DOHH2 (cell line): ENCODE results near the gene LCN9.
A peak's percentile ranks its signal among the peaks of the same experiment; 100 is the strongest.

Source experiments
- EZH2phosphoT487 ChIP-seq: fragments of 200-600 bp; sonication (generic); IDR thresholded peaks from 2 replicates; pipeline ENCODE4 v1.6.1; 2017; ENCODE audit warnings: borderline replicate concordance, mild to moderate bottlenecking, antibody characterized with exemption, low read length, moderate library complexity, mixed read lengths
- TF ChIP-seq, protein P1 (sequence below): fragments of 200-600 bp; sonication (generic); IDR thresholded peaks from one replicate; pipeline ENCODE4 v1.5.1; 2014; ENCODE audit warnings: antibody characterized with exemption, mild to moderate bottlenecking, low read depth, low read length; ENCODE audit not compliant: poor library complexity, severe bottlenecking

DNA sequence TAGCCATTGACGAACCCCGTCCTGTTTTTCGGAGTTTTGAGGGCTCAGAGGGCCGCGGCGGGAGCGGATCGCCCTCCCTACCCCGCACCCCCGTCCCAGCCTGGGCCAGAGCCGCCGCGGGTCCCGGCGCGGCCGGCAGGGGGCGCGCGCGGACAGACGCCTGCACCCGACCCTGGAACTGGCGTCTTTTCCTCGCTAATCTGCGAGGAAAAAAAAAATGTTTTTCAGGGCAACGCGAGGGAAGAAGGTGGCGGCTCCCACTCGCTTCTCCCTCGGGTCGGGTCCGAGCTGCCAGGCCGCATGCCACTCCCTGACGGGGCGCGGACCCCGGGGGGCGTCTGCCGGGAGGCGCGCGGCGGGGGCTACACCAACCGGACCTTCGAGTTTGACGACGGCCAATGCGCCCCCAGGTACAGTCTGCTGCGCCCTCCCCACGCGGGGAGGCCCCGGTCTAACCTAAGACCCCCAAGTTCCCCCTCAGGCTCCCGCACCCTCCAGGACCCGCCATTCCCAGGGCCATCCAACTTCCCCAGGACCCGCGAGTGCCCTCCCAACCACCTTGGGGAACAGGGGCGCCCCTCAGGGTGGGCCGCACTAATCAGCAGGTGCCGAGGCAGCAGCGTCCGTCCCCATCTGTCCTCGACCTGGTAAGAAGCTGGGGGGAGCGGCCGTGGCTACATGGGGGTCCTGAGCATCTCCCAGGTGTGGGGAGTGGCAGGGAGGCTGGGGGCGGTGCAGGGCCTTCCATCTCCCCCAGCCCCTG lies 39.0 kb downstream of the LCN9 start, which contains the start of gene KCNT1:
- TF ChIP-seq, protein P1, sequence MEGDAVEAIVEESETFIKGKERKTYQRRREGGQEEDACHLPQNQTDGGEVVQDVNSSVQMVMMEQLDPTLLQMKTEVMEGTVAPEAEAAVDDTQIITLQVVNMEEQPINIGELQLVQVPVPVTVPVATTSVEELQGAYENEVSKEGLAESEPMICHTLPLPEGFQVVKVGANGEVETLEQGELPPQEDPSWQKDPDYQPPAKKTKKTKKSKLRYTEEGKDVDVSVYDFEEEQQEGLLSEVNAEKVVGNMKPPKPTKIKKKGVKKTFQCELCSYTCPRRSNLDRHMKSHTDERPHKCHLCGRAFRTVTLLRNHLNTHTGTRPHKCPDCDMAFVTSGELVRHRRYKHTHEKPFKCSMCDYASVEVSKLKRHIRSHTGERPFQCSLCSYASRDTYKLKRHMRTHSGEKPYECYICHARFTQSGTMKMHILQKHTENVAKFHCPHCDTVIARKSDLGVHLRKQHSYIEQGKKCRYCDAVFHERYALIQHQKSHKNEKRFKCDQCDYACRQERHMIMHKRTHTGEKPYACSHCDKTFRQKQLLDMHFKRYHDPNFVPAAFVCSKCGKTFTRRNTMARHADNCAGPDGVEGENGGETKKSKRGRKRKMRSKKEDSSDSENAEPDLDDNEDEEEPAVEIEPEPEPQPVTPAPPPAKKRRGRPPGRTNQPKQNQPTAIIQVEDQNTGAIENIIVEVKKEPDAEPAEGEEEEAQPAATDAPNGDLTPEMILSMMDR = peak; percentile 80
- no peak for TF ChIP-seq EZH2phosphoT487
